Middle frontal gyrus (tissue), 1 donor: ENCODE data around the gene FAM124A.

Source experiments
- DNase-seq: peaks from one replicate; pipeline ENCODE4 v3.0.0-alpha.2; 2015; ENCODE audit warnings: low spot score; ENCODE audit errors: extremely low spot score

The FAM124A gene, protein sequence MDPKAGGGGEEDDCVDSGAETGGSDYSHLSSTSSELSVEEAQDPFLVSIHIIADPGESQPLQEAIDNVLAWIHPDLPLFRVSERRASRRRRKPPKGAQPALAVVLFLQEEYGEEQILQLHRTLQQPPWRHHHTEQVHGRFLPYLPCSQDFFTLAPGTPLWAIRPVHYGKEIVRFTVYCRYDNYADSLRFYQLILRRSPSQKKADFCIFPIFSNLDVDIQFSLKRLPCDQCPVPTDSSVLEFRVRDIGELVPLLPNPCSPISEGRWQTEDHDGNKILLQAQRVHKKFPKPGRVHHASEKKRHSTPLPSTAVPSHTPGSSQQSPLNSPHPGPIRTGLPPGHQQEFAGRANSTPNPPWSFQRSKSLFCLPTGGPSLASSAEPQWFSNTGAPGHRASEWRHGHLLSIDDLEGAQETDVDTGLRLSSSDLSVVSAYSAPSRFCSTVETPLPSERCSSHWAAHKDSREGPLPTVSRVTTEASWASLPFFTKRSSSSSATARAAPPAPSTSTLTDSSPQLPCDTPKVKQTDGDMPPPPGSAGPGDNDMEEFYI

DNA sequence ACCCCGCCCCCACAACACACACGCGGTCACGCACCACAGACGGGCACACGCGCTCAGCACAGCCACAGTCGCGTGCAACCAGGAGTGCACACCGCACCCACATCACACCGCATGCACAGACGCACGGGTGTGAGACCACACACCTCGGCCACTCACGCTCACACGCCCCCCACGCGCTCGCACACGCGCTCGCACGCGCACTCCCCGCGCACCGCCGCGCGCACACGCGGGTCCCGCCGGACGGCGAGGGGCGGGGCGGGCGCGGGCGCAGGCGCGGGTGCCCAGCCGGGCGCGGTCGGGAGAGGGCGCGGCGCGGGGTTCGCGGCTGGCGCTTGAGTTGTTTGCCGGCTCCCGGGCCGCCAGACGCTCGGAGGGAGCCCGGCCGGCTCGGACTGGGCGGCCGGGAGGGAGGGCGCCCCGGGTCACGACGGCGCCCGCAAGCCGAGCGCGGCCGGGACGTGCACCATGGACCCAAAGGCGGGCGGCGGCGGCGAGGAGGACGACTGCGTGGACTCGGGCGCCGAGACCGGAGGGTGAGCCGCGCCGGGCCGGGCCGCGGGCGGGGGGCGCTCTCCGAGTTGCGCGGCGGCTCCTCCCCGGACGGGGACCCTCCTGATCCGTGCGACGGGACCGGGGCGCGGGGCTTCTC is at the start of gene FAM124A:
Gene FAM124A (plus strand): TSS at position 362 of the 649 bp plus-strand sequence. CDS start 104 bp downstream, at position 466.
- DNase-seq = no peak

DNA sequence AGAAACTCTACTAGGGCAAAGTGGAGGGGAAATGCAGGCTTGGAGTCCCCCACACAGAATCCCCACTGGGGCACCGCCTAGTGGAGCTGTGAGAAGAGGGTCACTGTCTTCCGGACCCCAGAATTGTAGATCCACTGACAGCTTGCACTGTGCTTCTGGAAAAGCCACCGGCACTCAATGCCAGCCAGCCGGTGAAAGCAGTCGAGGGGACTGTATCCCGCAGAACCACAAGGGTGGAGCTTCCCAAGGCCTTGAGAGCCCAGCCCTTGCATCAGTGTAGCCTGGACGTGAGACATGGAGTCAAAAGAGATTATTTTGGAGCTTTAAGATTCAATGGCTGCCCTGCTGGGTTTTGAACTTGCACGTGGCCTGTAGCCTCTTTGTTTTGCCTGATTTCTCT is 47.2 kb upstream of the FAM124A start:
- DNase-seq = no peak

DNA sequence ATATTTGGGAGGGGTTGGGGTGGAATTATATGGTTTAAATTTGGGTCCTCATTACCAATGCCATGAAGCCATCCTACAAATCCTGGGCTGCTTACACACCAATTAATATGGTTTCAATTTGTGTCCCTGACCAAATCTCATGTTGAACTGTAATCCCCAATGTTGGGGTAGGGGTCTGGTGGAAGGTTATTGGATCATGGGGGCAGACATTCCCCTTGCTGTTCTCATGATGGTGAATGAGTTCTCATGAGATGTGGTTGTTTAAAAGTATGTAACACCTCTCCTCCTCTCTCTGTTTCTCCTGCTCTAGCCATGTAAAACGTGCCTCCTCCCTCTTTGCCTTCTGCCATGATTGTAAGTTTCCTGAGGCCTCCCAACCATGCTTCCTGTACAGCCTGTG is 46.6 kb upstream of the FAM124A start:
- no peak for DNase-seq

DNA sequence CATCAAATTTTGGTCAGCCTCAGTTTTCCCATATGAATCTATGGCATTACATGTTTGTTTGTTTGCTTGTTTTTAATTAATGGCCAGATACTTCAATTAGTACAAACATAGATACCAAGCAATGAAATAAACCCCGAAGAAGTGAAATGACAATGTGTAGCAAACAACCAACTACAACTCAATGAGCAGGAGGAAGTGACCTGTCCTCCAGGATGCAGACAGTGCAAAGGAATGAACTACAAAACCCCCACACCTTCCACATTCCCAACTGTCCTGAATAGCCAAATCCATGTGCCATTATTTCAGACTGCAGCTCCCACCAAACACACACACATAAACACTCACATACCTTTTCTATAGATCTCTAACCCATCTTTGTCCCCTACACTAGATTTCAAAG is 45.0 kb upstream of the FAM124A start:
- no peak for DNase-seq

DNA sequence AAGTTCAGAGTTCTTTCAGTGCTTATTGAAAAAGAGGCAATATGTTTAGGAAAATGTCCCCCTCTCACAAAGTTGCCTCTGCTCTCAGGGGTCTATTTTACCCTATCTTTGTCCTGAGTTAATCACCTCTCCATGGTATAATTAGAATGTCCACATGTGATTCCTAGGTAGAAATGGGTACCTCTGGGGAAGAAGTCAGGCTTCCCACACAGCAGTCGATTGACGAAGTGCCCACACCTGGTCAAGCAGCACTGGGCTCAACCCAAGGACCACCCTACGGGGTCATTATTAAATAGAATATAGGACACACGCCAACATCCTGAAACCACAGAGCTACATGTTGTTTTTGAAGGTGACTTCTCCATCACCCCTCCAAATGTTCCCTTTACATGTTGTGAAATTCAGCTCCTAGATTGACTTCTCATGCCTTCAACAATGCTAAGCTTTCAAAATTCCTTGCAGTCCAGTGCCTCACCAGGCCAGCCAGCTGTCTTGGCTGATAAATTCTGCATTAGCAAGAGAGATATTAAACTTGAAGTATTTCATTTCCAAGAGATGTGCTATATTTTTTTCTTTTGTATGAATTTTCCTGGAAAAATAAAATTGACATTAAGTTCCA is 43.6 kb upstream of the FAM124A start:
- no peak for DNase-seq

DNA sequence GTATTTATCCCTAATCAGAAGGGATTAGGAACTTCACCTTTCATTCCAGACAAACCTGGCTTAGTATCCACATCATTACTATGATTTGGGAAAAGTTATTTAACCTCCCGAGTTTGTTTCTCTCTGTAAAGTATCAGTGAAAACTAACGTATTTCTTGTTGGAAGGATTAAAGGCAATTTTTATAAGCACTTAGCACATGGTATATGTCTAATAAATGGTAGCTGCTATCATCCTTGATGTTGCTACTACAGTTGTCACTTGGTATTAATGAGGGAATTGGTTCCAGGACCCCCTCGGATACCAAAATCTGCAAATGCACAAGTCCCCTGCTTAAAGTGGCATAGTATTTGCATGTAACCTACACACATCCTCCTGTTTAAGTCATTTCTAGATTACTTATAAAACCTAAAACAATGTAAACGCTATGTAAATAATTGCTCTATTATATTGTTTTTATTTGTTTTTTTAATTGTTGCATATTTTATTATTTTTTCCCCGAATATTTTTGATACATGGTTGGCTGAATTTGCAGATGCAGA is 42.7 kb upstream of the FAM124A start:
- no peak for DNase-seq

DNA sequence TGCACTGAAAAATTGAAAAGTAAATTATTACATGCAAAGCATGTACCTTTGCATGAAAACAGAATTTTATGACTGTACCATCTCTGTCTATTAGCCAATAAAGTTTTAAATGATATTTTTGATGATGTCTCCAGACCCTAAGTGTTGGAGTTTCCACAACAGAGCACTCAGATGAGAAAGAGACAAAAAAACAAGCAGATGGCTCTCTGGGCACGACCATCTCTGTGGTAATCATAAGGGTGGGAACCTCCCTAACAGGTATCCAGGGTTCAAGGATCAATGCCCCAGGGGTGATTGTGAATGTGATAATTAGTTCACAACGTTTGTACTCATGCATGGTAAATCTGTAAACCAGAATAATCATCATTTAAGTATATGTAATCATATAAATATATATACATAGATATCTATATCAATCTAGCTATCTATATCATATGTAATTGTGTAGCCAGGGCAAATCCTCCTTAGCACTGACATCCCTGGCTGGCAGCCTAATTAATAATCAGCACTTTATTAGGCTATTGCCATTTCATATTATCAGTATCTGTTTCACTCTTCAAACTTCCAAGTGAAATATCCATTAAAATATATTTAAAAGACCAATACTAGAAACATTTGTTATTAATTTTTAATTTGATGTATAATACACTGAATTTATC is 41.2 kb upstream of the FAM124A start:
- no peak for DNase-seq

DNA sequence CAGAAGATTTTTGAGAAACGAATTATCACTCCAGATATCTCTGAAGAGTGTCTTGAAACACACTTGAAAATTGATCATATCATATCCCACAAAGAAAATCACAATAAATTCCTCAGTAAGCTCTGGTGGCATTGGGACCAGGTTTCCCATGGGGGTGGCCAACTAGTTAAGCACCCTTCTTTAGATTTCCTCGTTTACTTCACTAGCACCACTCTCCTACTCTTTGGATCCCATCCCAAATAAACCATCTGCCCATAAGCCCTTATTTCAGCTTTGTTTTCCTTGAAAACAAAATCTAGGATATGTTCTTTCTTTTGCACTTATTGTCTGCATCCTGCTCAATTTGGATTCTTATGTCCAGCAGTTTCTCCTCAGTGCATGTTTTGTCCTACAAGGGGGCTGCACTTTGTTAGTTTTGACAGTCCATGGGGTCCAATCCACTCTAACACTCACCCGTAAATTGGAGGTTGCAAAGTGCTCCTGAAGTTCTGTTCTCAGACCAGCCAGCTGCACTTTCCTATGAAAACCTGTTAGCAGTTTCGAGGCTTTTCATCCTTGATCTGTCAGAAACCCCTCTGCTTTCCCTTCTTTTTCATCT is 40.3 kb upstream of the FAM124A start:
- no peak for DNase-seq

DNA sequence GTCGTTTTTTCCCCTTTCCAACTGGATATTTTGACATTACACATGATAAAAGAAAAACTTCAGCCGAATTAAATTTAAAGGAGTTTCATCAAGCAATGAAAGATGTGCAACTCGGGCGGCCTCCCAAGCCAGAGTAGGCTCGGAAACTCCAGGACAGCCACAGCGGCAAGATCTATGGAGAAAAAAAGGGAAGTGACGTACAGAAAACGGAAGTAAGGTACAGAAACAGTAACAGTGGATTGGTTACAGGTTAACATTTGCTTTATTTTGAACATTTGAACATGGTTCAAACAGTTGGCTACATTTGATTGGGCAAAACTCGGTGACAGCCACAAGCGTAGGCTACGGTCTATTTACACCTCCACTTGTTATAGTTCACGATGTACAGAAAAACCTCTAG is 30.5 kb upstream of the FAM124A start:
- no peak for DNase-seq

DNA sequence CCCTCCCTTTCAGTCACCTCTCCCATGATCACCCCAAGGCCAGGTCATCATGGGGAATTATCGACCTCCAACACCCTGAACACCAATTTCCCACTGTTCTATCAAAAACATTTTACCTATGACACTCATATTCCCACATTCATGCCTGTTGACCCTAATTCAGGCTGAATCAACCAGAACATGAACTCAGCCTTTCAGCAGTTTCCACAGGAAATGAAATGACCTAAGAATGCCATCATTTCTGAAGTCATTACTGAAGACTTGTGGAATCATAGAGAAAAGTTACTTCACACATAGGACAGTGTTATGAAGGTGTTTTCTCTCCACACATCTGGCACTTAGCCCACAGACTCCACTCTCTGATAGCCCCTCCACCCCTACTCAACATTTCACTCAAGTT is 29.9 kb upstream of the FAM124A start:
- no peak for DNase-seq

DNA sequence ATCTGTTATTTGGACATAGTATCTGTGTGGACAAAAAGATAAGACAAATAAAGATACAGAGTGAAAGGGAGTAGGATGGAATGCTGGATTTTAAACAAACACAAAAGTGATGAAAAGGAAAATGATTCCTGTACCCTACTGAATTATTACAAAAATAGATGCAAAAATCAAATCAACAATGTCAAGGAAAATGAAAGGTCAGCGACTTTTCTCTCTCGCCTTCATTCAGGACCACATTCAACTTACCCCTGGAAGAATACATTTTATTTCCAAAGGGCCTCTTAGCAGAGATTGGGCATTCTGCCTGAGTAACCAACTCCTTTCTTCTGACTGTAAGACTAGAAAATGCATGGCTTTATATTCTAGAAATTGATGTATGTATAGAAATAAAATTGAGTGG is 28.8 kb upstream of the FAM124A start:
- no peak for DNase-seq

DNA sequence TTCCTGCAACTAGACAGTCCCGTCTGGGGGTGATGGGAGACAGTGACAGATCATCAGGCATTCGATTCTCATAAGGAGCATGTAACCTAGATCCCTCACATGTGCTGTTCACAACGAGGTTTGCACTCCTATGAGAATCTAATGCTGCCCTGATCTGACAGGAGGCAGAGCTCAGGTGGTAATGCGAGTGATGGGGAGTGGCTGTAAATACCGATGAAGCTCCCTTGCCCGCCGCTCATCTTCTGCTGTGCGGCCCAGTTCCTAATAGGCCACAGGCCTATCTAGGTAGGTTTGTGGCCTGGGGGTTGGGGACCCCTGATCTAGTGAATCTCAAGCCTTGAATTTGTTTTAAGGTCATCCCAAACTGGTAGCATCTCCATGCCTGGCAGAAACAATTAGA is 27.3 kb upstream of the FAM124A start:
- DNase-seq = no peak

DNA sequence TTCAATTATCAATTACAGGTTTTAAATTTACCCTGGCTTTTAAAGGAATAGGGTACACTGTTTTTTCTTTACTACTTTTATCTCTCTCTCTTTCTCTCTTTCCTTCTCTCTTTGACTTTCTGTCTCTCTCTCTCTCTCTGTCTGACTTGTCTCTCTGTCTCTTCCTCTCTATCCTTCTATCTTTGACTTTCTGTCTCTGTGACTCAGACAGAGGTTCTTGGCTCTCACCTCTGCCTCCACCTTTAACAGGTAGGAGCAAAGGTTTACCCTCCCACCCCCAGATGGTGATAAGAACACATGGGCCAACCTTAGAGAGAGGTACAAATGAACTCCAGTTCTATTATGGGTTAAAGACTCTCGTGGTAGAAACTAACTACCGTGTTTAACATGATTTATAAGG is 20.3 kb upstream of the FAM124A start:
- DNase-seq = no peak

DNA sequence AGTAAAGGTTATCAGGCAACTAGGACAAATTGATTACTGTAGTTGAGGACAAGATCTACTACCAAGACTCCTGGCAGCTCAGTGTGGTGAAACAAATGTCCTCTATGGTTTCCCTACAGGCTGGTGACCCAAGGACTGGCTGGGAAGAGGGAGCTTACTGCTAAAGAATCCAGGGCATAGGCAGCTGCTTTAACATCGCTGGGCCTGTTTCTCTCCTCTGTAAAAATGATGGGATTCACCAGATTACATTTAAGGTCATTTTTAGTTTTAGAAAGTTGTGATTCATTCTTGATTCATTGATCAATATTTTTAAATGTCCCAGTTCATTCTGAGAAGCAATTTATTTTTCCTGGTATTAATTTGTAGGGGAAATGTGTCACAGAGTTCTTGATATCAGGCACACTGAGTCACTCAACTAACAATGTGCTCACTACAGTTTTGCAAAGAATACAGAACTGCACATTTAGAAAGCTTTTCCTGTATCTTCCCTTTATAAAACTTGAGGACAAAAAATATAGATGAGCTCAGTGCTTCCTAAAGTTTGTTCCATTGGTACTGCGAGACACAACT is 19.6 kb upstream of the FAM124A start:
- DNase-seq = no peak

DNA sequence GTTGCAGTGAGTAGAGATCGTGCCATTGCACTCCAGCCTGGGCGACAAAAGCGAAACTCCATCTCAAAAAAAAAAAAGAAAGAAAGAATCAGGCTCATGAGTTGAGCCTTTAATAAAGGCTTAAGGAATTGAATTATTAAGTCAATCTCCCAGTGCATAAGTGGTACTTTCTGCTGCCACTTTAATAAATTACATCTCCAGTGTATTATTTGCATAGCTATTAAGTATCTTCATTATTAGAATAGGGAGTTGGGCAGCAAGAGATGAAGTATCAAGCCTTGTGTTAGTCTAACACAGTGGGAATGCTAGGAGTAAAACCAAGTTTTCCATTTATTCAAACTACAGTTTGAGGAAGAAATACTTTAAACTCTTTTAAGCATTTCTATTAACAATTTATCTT is 15.6 kb upstream of the FAM124A start:
- DNase-seq = no peak

DNA sequence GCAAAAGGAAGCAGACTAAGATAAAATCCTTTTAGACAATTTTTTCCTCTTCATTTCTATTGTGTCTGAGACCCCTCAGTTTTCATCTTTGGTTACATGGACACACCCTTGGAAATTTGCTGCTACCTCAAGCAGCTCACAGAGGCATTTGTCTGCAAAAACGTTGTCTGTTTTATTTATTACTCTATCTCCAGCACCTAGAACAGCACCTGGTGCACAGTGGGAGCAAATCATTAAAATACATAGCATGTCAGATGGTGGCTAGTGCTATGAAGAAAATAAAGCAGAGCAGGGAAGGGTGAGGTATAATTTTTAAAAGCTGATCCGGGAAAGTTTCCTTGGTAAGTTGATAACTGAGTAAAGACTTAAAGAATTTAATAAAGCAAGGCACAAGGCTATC is 14.3 kb upstream of the FAM124A start:
- no peak for DNase-seq

DNA sequence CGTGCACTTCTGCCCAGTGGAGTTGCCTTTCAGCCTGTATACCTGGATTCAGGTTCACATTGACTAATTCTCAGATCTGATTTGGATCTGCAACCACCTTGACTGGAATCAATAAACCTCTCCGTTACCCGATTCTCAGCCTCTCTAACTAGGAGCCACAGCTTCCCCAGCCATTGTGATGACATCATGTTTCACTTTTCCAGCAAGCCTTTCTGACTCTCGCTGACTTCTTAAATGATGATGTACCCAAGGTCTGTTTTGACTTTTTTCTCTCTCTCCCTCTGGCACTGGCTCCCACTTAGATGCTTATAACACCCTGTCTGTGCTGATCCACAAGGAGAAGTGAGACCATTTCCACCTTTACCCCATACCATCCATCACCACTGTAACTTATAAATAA is 13.5 kb upstream of the FAM124A start:
- no peak for DNase-seq

DNA sequence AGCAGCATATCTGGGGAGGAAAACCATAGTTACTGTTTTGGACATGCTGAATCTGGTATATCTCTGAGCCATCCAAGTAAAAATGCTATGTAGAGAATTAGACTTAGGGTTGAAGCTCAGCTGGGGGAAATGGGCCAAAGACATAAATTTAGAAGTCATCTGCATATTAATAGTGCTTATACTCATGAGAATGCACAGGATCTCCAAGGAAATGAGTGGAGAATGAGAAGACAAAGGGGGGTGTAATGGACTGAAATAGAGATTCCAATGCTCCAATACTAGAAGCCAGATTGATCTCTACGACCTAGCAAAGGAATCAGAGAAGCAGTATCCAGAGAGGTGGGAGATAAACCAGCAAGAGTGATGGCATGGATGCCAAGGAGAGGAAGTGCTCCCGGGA is 10.3 kb upstream of the FAM124A start:
- no peak for DNase-seq

DNA sequence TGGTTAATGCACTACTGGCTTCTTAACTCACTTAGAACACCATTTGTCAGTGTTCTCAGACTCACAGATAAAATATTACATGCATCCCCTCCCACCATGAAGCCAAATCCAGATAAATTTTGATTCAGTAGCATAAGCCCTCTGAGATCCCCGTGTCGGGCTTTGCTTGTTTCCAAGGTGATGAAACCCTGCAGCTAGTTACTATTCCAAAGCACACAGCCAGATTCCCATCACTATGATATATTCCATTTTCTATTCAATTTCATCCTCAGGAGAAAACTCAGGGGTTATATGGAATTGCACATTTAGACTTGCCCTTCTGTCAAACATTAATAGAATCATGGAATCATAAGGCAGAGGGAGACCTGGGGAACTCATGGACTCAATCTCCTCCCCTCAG is 9.4 kb upstream of the FAM124A start:
- DNase-seq = no peak

DNA sequence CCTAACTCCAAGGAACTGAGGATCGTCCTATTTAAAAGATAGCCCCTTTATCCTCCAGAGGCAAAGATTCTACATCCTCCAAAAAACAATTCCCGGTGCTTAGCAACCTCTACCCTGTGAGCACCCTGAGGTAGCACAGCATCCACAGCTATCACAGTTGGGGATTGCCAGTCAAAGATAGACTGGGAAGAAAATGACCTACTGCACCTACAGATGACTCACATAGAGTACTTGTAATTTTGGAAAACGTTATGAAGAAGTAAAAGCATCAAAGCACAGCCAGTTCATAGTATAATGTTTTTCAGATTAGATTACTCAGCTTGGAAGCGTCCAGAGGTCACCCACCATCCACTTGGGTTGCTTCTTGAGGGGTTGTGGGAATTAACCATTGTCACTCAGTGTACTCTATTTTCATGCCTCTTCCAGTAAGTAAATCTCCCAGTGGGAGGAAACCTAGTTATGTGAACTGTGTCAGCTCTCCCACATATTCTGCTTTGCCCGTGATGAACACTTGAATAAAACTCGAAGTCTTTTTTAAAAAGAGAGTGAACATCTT is 8.9 kb upstream of the FAM124A start:
- no peak for DNase-seq
